Cortex of kidney (tissue), 1 donor: ENCODE measurements around the gene UMOD.

ENCODE experiments used
- DNase-seq: peaks from one replicate; lab custom pipeline; 2025; lab: John Stamatoyannopoulos, UW

The UMOD gene

DNA sequence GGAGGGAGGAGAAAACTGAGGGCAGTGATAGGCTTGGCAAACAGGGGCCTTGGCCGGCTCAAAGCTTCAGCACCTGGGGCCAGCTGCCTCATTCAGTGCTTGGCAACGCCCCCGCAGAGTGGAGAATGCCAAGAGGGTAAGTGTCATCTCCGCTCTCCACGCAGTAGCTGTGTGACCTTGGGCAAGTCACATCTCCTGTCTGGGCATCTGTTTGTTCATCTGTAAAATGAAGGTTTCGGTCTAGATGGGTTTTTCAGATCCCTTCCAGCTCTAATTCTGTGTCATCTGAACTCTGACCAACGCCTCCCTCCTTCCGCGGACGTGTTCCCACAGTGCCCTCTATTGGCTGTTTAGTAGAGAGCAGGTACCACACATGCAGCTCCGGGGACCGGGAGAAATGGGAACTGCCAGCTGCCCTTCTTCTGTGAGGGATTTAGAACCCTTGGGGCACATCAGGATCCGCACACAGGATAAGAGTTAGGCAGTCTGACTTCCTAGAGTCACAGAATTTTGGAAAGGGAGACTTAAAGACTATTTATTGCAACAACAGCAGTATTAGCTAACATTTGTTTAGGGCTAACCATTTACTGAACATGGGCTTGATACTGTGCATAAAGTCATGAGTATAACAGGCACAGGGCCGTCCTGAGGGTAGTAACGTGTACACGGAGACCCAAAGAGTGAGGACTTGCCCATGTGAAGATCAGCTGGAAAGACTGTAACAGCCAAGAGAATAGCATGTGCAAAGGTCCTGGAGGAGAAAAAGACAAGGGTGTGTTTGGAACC is 52.0 kb downstream of the UMOD start:
- no peak for DNase-seq

GRCh38 chr16:20298452-20298851 is 54.1 kb downstream of the UMOD start:
- DNase-seq = no peak

GRCh38 chr16:20291208-20292206 is 61.0 kb downstream of the UMOD start:
- no peak for DNase-seq

DNA sequence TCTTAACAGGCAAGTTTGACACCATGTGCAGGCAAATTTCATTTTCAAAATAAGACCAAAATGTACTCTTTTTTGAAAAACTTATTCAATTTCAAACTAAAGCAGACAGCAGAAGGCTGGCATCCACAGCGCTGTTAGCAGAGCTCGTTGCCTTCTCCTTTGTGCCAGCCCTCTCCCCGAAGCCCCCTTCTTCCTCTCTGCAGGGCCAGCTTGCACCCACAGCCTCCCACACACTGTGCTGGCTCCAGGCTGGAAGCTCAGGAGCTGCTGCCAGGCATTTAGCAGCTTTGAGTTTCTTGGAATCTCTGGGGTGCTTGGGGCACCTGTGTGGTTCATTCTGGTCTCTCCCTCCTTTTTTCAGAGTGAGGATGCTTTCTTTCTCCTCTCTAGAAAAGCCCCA is 62.9 kb downstream of the UMOD start:
- no peak for DNase-seq

DNA sequence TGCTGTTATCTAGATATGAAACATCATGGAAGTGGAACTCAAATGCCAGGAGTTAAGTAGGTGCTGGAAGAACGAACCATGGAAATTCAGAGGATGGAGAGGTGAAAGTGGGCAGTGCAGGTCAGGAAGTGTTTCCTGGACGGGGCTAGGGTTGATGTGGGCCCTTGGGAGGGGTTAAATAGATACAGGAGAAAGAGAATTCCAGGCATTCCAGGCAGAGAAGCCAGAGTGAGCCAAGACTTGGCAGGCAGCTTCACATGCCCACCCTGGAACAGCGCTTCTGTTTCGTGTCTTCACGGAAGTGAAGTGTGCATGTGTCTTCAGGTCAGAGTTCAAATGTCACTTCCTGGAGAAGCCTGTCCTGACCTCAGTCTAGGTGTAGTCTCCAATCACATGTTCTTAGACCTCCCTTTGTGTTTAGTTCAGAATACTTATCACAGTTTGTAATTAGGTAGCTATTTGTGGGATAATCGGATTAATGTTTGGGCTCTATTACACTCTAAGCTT is 66.5 kb downstream of the UMOD start:
- DNase-seq = no peak
